Colonic mucosa (tissue), 4 donors: ENCODE data around the gene CDH4. TPM values are rescaled to one million over a fixed set of nuclear protein-coding genes. Genes with fewer than 3 reads are reported as not detected.

Experiments
- DNase-seq: peaks from one replicate; pipeline ENCODE4 v3.0.0-alpha.2; 2020
- H3K27ac ChIP-seq: fragments of 200-600 bp; one replicate; pipeline ENCODE4 v1.8.0; 2021
- H3K27me3 ChIP-seq: fragments of 200-600 bp; one replicate; pipeline ENCODE4 v1.8.0; 2021
- H3K36me3 ChIP-seq: fragments of 200-600 bp; one replicate; pipeline ENCODE4 v1.8.0; 2021
- H3K4me1 ChIP-seq: fragments of 200-600 bp; one replicate; pipeline ENCODE4 v1.8.0; 2021; ENCODE audit warnings: mild to moderate bottlenecking
- H3K4me3 ChIP-seq: fragments of 200-600 bp; one replicate; pipeline ENCODE4 v1.8.0; 2021
- H3K9ac ChIP-seq, 2 donors: one replicate each; pipeline ENCODE4 v1.7.0; 2013; ENCODE audit warnings: control low read depth in 2 of 2, low read depth in 2 of 2, low read length in 2 of 2
- H3K9me3 ChIP-seq: fragments of 200-600 bp; one replicate; pipeline ENCODE4 v1.8.0; 2021
- CTCF ChIP-seq: fragments of 200-600 bp; IDR thresholded peaks from one replicate; pipeline ENCODE4 v1.8.0; 2022; ENCODE audit warnings: antibody characterized with exemption, mild to moderate bottlenecking
- intact Hi-C: fragments of 100-400 bp; cut with DNase I; formaldehyde crosslinking; loops from one replicate; pipeline ENCODE4 v1.14.1; 2022
- total RNA-seq, 2 donors: library from RNA; stranded (reverse); fragmentation: NEBNext Ultra II Directional in 1 of 2; extraction: Animal tissue kit (Norgen Biotek cat#: 25700) in 1 of 2; gene quantifications; one replicate each; pipeline ENCODE4 v1.2.1, GENCODE V29; 2021
- donor health status: healthy.
- donor health status: DM: no; HTN: no; CAD: no.
- donor health status: DM: no; HTN: no; CAD: no.

CDH4 gene
- total RNA-seq, 2 donors from 2014 or later = 0.08 TPM; not detected in 1

GRCh38 chr20:61670274-61670673 lies 418.2 kb downstream of the CDH4 start:
- H3K9ac ChIP-seq = no peak overlapping the region
- H3K9me3 ChIP-seq = no peaks in the 10 kb centered on the region
- TF ChIP-seq CTCF = no peak
- H3K4me1 ChIP-seq = no peaks in the 10 kb centered on the region
- intact Hi-C loops = no loop called here
- no peak overlapping the region for H3K4me3 ChIP-seq
- DNase-seq = no peak
- H3K27me3 ChIP-seq = no peaks in the 10 kb centered on the region
- H3K36me3 ChIP-seq = no peaks in the 10 kb centered on the region
- H3K27ac ChIP-seq = no peak overlapping the region

- no peak overlapping the region for H3K9ac ChIP-seq
- no peak overlapping the region for H3K4me3 ChIP-seq
- intact Hi-C loops = no loop called here
- no peak overlapping the region for H3K27ac ChIP-seq
- no peaks in the 10 kb centered on the region for H3K36me3 ChIP-seq
- no peaks in the 10 kb centered on the region for H3K4me1 ChIP-seq
- no peak for TF ChIP-seq CTCF
- H3K9me3 ChIP-seq = no peaks in the 10 kb centered on the region
- no peak for DNase-seq
- H3K27me3 ChIP-seq = no peaks in the 10 kb centered on the region
Measured at GRCh38 chr20:61671559-61671958, 419.5 kb downstream of the CDH4 start.

GRCh38 chr20:61673152-61673847 lies 421.2 kb downstream of the CDH4 start:
- no peak overlapping the region for H3K4me3 ChIP-seq
- H3K27ac ChIP-seq = no peak overlapping the region
- H3K4me1 ChIP-seq = no peaks in the 10 kb centered on the region
- intact Hi-C loops = no loop called here
- no peaks in the 10 kb centered on the region for H3K9me3 ChIP-seq
- no peak for DNase-seq
- H3K27me3 ChIP-seq = no peaks in the 10 kb centered on the region
- H3K36me3 ChIP-seq = no peaks in the 10 kb centered on the region
- H3K9ac ChIP-seq = no peak overlapping the region
- no peak for TF ChIP-seq CTCF

GRCh38 chr20:61674121-61674520 lies 422.1 kb downstream of the CDH4 start:
- TF ChIP-seq CTCF = no peak
- H3K27ac ChIP-seq = no peak overlapping the region
- H3K9me3 ChIP-seq = no peaks in the 10 kb centered on the region
- no peak for DNase-seq
- H3K36me3 ChIP-seq = no peaks in the 10 kb centered on the region
- no peak overlapping the region for H3K4me3 ChIP-seq
- intact Hi-C loops = no loop called here
- no peak overlapping the region for H3K9ac ChIP-seq
- H3K4me1 ChIP-seq = no peaks in the 10 kb centered on the region
- no peaks in the 10 kb centered on the region for H3K27me3 ChIP-seq

GRCh38 chr20:61674688-61675087 lies 422.6 kb downstream of the CDH4 start:
- intact Hi-C loops = no loop called here
- Histone ChIP-seq H3K36me3 (no peaks in the 10 kb centered on the region), H3K27me3 (no peaks in the 10 kb centered on the region), H3K4me3 (no peak overlapping the region), H3K4me1 (no peaks in the 10 kb centered on the region), H3K9me3 (no peaks in the 10 kb centered on the region), H3K9ac (no peak overlapping the region), H3K27ac (no peak overlapping the region)
- TF ChIP-seq CTCF = no peak
- no peak for DNase-seq
